K562 (cell line): ENCODE data around the gene SOX8.

Source experiments
- CTCF ChIP-seq, 3 experiments: IDR thresholded peaks in 2 of 3; conservative IDR thresholded peaks in 1 of 3; 2 replicates each; pipeline ENCODE4 v1.5.1; 2011 to 2012; ENCODE audit warnings: low read length in 3 of 3, mild to moderate bottlenecking in 3 of 3, control low read depth in 2 of 3, improper control_type of control experiment in 1 of 3, inconsistent platforms in 1 of 3, low read depth in 1 of 3, mixed read lengths in 1 of 3, moderate library complexity in 1 of 3; ENCODE audit not compliant: insufficient read depth in 2 of 3
- EHMT2 ChIP-seq: fragments of 450-650 bp; IDR thresholded peaks from 2 replicates; pipeline ENCODE4 v1.6.1; 2018; ENCODE audit warnings: antibody characterized with exemption
- HDAC2 ChIP-seq: fragments of 450-650 bp; IDR thresholded peaks from 2 replicates; pipeline ENCODE4 v1.6.1; 2016; ENCODE audit warnings: mild to moderate bottlenecking
- NR2F6 ChIP-seq: fragments of 450-650 bp; formaldehyde crosslinking; IDR thresholded peaks from 2 replicates; pipeline ENCODE4 v1.4.0; 2020; ENCODE audit warnings: mild to moderate bottlenecking
- SP1 ChIP-seq: sonication (generic); formaldehyde crosslinking; IDR thresholded peaks from 2 replicates; pipeline ENCODE4 v1.8.1; 2022; ENCODE audit warnings: mild to moderate bottlenecking, missing genetic modification reagents
- ZNF143 ChIP-seq: sonication (generic); formaldehyde crosslinking; IDR thresholded peaks from 2 replicates; pipeline ENCODE4 v1.9.0; 2022; ENCODE audit warnings: mild to moderate bottlenecking, missing genetic modification reagents
- ZNF263 ChIP-seq: sonication (generic); formaldehyde crosslinking; IDR thresholded peaks from 2 replicates; pipeline ENCODE4 v1.8.0; 2022; ENCODE audit warnings: mild to moderate bottlenecking, missing genetic modification reagents, borderline replicate concordance

GRCh38 chr16:974001-974601, 7.5 kb upstream of the SOX8 start:
- TF ChIP-seq EHMT2 (no peak), ZNF263 (CRISPR knock-in tag) (no peak), HDAC2 (no peak), ZNF143 (CRISPR knock-in tag) (no peak), NR2F6 (CRISPR knock-in tag) (no peak), SP1 (CRISPR knock-in tag) (no peak), CTCF (IDR thresholded peaks at IDR 0.05 in 2 of 3, conservative IDR thresholded peaks at IDR 0.05 in 1 of 3; ENCODE audit: insufficient read depth in 2 of 3, low read depth in 1 of 3, low read length in 3 of 3) (no peak)
